ENCODE results near the gene S100A10. TPM values are rescaled to one million over a fixed set of nuclear protein-coding genes. Genes with fewer than 3 reads are reported as not detected.

The S100A10 gene
- total RNA-seq, 4 donors from 2014 or later, result 152 to 404 (median 235) TPM

DNA sequence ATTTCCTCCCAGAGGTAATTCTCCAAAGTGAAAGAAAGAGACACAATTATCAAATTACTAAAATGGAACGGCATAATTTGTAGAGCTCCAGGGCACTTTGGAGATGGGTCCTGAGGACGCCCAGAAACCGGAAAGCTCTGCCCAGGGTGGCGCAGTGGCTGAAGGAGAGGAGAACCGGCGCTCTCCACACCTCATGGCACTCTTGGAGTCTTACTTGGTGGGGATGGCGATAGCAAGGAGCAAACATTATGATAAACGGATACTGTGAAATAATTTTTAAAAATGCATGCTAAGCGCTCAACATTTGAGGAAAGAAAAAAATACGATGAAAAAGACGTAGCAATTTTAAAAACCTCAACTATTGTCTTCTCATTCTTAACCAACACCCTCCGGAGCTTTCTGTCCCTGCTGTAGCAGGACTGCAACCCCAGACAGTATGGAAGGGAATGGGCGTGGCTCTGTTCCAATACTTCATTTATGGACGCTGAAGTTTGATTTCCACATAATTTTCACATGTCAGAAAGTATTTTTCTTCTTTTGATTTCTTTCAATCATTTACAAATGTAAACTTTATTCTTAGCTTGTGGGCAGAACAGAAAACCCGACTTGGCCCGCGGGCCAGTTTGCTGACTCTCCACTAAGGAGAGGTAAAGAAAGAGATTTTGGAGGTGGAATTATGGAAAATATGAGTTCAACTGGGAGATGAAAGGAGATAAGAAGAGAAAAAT is 42.0 kb upstream of the S100A10 start:
- TF ChIP-seq, protein P1, sequence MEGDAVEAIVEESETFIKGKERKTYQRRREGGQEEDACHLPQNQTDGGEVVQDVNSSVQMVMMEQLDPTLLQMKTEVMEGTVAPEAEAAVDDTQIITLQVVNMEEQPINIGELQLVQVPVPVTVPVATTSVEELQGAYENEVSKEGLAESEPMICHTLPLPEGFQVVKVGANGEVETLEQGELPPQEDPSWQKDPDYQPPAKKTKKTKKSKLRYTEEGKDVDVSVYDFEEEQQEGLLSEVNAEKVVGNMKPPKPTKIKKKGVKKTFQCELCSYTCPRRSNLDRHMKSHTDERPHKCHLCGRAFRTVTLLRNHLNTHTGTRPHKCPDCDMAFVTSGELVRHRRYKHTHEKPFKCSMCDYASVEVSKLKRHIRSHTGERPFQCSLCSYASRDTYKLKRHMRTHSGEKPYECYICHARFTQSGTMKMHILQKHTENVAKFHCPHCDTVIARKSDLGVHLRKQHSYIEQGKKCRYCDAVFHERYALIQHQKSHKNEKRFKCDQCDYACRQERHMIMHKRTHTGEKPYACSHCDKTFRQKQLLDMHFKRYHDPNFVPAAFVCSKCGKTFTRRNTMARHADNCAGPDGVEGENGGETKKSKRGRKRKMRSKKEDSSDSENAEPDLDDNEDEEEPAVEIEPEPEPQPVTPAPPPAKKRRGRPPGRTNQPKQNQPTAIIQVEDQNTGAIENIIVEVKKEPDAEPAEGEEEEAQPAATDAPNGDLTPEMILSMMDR (IDR thresholded peaks at IDR 0.05; ENCODE audit: low read depth), result no peak

DNA sequence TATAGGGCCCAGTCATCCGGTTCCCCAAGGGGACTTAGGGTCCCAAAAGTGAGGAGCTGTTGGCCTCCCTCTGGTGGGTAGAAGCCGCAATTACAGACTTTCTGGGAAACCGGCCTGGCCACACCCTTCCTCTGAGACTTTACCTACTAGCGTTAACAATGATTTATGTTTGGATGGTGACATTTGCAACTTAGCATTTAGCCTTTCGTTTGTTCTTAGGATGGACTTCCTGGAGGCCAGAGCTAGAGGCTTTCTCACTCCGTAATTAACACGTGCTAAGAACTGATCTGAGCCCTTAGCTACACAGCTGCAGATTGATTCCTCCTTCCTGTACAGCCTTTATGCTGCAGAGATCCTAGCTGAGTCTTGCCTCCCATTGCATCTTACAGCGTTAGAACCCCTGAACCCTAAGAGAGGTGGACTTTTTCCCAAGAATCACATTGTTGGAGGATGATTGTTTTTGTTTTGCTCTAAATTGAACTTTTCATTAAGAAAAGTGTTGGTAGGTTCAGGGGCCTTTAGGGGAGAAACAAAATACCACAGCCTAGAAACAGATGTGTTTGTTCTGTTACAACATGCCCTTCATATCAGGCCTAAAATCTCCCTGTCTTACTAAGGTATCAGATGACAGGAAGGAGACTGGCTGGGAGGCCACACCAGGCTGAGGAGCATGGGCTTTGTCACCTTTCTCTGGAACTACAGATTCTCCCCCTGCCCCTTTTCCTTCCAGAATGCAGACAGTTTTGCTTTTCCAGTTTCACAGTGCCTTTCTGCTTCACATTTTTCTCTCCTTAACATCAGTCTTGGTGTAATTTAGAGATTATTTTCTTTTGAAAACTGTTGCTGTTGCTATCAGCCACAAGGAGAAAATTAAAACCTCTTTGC is 41.2 kb upstream of the S100A10 start:
- TF ChIP-seq, protein P1 (IDR thresholded peaks at IDR 0.05; ENCODE audit: low read depth), result no peak

DNA sequence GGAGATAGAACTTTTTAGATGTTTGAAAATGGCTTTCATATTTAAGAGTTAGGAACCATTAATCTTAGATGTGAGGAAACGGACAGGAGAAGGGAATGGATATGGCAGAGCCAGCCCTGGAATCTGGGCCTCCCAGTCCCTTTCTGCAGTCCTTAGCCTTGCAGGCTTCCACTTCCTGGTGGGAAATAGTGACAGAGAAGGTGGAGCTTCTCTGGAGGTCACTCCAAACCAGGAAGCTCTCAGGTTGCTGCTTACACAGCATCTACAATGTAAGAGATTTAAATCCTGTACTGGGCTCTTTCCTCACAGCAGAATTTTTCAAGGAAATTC is 40.6 kb upstream of the S100A10 start:
- TF ChIP-seq, protein P1 (IDR thresholded peaks at IDR 0.05; ENCODE audit: low read depth), result no peak

DNA sequence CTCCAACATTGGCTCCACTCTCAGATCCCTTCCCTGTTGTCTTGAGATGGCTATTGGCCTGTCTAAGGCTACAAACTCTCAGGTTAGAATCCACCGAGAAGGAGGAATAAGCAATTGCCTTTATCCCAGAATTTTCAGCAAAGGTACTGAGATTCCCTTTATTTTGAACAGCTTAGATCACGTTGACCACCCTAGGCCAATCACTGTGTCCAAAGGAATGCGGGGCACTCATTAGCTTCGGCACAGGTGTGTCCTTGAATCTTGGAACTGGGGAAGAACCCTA is 36.2 kb upstream of the S100A10 start:
- TF ChIP-seq, protein P1 (IDR thresholded peaks at IDR 0.05; ENCODE audit: low read depth), result no peak

DNA sequence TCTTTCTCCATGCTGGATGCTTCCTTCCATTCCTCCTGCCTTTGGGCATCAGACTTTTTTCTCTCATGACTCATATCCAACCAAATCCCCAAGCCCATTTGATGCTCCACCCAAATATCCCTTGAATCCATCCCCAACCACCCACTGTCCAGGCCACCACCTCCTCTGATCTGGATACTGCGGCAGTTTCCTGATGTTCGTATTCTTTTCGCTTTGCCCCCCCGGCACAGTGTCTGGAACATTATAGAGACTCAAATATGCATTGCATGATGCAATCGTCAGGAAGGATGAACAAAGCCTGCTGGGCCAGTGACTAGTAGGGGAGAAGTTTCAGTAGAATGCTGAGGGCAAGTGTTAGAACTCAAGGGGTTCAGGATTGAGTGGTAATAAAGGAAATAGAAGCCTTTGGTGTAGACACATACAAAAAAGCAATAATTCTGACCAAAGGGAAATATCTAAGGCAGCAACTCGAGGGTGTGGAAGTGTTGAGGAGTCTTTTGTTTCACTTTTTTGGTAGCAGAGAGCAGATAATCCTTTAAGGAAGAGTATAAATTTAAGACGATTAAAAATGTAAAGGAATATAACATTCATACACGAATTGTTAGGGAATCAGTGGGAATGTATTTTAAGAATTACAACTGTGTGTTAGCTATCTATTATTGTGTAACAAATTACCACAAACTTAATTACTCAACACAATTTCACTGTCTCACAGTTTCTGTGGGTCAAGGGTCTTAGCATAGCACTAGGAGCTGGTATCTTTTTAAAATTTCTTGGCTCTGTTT is 35.7 kb upstream of the S100A10 start:
- TF ChIP-seq, protein P1 (IDR thresholded peaks at IDR 0.05; ENCODE audit: low read depth), result no peak

DNA sequence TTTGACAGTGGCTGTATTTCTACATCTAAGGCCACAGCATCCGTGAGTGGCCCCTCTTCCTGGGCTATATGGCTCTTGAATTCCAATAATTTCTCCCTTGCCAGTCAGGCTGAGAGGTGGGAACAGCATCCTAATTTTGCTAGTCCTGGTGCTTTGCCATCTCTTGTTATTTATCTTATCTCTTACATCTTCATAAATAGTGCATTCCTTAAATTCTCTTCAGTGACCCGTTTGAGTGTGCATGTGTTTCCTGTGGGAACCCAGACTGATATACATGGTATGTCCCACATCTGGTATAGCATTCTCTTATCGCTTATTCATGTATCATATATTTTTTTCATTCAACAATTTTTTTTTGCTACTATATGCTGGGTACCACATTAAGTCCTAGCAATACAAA is 33.2 kb upstream of the S100A10 start:
- TF ChIP-seq, protein P1 (IDR thresholded peaks at IDR 0.05; ENCODE audit: low read depth), result no peak

DNA sequence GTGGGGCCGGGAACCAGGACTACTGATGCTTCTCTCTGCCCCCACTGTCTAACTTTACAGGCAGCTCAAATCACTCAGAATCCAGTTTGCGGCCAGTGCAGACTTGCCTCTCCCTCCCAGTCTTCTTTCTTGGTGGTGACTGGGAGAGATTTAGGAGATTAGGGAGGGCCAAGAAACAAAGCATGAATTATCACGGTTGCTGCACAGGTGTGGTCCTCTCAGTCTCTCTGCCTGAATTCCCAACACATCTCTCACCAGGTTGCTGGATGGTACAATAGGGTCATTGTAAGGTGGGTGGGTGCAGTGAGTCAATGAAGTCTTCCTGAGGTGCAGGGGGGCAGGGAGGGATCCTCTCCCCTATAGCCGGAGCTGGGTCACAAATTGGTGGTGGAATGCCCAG is 30.6 kb upstream of the S100A10 start:
- TF ChIP-seq, protein P1 (IDR thresholded peaks at IDR 0.05; ENCODE audit: low read depth), result no peak

Data from subcutaneous adipose tissue (tissue), 4 donors.